Hepatic stellate cell (primary cell): ENCODE measurements around the gene FBXW8.

Experiments
- DNase-seq: peaks from one replicate; pipeline ENCODE4 v3.0.0; 2011; ENCODE audit warnings: low spot score

FBXW8 gene, protein sequence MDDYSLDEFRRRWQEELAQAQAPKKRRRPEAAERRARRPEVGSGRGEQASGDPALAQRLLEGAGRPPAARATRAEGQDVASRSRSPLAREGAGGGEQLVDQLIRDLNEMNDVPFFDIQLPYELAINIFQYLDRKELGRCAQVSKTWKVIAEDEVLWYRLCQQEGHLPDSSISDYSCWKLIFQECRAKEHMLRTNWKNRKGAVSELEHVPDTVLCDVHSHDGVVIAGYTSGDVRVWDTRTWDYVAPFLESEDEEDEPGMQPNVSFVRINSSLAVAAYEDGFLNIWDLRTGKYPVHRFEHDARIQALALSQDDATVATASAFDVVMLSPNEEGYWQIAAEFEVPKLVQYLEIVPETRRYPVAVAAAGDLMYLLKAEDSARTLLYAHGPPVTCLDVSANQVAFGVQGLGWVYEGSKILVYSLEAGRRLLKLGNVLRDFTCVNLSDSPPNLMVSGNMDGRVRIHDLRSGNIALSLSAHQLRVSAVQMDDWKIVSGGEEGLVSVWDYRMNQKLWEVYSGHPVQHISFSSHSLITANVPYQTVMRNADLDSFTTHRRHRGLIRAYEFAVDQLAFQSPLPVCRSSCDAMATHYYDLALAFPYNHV

DNA sequence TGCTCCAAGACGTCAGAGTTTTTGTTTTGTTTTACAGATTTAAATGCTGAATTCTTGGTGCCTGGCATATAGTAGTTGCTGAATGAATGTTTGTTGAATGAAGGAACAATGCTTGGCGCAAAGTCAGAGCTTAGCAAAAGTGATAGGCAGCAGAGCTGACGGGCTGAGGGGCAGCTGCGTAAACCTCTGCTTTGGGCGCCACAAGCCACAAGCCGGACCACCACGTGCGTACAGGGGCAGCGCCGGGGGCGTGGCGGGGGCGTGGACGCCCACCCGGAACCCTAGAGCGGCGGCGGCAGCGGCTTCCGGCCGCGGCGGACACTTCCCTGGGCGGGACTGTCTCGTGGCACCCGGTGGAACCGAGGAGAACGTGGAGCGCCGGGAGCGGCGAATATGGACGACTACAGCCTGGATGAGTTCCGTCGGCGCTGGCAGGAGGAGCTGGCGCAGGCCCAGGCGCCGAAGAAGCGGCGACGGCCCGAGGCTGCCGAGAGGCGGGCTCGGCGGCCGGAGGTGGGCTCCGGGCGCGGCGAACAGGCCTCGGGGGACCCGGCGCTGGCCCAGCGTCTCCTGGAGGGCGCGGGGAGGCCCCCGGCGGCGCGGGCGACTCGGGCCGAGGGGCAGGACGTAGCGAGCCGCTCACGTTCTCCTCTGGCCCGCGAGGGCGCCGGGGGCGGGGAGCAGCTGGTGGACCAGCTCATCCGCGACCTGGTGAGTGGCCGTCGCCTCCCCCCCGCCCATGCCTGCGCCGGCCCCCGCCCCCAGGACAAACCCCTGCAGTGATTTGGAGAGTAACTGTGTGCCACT is at the start of gene FBXW8:
Gene FBXW8, plus strand, starts transcription at position 306 of the 807 bp plus-strand sequence. Its CDS starts 88 bp downstream, at position 394.
- DNase-seq, result peak; percentile 82

DNA sequence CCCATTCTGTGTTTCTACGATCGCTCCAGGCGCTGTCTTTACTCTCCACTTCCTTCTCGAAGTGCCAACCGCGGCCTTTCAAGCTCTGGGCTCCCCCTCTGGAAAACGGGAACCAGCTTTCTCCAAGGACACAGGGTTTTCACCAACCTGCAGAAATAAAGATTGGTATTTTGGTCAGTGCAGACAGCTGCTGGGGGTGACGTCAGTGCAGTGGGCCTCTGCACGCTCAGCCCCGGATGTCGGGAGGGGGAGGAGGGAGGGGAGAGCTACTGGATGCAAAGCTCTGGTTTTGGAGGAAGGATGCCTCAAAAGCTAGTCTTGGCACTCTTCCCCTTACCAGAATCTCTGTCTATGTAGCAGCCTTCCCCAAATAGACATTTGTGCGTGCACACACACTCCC is 49.4 kb upstream of the FBXW8 start:
- peak; percentile 91 for DNase-seq

DNA sequence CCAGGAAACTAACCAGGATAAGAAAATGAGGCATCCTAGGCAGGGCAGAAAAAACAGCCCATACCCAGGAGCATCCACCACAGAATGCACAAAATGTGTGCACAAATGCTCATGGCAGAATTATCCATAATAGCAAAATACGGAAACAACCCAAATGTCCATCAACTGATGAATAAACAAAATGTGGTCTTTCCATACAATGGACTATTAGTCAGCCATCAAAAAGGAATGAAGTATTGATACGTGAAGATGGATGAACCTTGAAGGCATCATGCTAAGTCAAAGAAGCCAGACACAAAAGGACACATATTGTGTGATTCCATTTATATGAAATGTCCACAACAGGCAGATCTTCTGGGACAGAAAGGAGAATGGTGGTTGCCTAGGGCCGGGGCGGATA is 48.6 kb upstream of the FBXW8 start:
- no peak for DNase-seq

DNA sequence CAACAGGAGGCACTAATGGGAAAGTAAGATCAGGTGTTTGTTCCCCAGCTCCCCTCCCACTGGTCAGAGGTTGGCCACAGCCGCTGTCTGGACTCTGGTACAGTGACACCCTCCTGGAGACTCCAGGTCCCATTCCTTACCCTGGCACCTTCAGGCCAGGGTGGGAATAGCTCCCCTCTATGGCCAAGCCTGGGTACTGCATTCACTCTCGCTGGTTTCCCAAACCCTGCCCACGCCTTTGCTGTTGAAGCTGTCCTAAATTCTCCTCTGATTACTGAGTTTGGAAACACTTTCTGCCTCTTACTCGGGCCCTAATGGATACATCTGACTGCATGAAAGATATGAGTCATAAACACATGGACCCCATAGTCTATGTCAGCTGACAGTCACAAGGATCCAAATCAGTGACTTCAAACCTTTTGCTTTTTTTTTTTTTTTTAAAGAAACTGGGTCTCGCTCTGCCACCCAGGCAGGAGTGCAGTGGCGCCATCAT is 47.4 kb upstream of the FBXW8 start:
- DNase-seq, result no peak

DNA sequence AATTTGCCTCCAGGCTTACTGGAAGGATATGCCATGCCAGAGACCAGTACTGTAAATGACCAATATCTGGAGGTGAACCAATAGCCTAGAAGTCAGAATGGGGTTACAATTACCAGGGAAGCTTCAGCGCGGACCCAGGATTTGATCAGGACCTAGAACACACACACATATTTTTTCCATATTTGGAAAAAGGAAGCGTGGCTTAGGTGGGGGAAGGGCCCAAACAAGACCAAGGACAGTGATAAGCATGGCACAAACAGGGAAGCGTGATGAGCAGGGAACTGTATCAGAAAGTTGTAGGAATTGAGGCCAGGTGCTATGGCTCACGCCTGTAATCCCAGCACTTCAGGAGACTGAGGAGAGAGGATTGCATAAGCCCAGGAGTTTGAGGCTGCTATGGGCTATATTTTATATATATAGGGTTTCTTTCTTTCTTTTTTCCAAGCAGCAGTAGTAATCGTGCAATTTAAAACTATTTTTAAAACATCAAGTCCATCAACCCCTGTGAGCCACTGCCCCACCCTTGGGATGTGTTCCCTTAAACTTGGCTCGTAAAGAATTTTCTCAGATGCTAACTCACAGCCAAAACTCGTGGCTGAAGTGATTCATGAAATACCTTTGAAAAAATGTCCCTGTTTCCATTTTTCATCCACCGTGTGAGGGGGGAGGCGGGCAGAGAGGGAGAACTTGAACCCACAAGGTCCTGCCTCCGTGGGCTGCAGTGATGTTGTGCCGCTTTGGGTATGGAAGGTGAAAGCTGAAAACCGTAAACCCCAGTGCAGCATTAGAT is 46.2 kb upstream of the FBXW8 start:
- peak; percentile 74 for DNase-seq

DNA sequence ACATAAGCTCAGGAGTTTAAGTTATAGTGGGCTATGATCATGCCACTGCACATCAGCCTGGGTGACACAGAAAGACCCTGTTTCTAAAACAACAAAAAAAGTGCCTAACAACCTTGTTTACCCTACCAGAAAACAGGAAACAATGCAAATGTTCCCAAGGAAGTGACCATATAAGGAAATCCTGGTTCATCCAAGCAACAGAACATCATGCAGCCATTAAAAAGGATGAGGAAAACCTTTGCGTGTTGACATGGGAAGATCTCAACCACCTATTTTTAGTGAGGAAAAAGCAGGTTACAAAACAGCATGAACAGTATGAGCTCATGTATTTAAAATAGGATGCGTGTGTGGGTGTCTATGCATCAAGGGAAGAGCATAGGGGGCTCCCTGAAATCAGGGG is 43.2 kb upstream of the FBXW8 start:
- no peak for DNase-seq

DNA sequence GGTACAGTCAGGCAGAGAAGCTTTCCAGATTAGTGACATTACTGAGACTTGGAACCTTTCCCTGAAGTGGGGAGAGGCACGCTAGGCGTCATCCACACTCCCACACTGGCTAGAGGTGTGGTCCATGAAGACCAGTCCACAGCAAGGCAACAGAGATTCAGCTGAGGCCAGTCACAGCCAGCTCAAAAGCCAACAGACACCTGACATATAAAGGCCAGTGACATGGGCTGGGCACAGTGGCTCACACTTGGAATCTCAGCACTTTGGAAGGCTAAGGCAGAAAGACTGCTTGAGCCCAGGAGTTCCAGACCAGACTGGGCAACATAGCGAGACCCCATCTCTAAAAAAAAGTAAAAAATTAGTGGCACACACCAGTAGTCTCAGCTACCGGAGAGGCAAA is 40.4 kb upstream of the FBXW8 start:
- DNase-seq, result no peak

DNA sequence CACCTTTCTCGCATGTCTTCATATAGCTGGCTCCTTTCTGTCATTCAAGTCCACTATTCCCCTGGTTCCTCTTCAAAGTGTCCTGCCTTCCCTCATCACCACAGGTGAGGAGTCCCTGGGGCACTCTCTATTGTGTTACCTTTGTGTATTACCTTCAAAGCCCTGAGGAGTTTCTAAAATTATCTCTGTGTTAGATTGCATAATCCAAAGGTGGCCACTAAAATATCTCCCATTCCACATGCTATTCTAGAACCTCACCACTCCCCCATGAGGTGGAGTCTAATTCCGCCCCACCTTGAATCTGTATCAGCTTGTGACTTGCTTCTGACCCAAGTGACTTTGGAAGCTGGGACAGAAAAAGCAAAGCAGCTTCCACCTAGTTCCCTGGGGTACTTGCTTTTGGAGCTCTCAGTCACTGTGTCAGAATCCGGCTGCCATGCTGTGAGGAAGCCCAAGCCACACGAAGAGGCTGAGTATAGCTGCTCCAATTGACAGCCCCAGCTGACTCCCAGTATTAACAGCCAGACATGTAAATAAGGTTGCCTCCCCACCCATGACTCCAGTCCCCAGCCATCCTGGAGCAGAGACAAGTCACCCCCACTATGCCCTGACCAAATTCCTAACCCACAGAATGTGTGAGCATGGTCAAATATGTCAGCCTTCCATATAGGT is 36.3 kb upstream of the FBXW8 start:
- DNase-seq, result no peak

DNA sequence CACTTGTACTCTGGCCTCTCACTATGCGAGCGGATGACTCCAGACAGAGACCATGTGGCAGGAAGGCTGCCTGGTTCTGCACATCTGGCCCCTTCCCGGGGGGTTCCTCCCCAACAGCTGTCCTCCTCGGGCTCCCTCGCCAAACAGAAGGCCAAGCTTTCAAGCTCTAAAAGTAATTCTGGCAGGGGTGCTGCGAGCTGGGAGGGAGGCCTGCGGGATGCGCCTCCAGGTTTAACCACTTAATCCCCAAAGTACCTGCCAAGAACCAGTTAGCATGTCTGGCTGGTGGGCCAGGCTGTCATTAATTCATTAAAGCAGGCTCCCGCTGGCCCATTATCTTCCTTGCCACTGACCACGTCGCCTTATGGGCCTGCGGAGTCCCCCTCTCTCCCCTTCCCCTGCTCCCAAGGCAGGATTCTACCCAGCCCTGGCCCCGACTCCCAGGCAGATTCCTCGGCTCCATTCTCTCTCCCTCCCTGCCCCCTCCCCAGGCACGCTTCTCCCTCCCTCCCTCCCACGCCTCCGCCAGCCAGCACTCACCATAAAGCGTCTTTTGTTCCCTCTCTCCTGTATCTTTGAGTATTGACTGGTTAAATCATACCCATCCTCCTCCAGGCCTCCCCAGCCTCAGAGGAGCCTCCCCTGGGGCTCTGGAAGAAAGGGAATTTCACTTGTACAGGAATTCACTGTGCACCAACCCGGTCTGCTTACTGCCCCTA is 34.4 kb upstream of the FBXW8 start:
- no peak for DNase-seq

DNA sequence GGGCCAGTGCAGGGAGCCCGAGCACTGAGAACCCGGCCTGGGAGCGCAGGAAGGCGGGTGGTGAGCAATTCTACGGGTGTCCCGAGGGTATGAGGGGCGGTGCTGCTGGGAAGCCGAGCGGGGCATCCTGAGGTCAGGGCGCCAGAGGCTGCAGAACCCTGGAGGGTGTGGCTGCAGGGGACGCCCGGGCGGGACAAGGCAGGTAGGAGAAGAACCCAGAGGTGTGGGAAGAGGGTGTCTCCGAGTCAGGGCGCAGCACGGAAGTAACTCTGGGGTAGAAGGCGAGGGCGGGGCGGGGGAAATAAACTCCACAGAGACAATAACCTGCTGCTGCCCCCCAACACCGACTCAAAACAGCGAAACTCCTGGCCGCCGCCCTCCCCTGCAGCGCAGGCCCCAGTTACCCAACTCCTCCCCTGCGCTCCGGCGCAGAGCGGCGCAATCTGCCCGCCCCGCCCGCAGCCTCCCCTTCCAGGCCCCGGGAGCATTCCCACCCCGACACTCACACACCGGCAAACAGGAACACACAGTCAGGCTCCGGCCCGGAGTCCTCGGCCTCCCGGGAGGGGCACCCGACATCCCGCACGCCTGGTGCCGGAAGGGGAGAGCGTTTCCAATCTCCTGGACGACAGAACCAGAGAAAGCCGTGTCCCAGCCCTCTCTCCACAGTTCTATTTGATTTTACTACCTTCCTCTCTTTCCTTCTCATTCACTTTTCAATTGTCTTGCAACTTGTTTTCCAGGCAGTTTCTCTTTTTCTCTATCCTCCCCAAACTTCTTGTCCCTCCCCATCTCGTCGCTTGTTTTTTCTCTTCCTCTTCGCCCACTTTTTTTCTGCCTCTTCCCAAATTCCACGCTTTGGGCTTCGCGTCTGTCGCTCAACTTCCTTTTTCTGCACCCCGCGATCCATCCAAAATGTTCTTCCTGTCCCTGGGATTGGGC is 31.9 kb upstream of the FBXW8 start:
- peak; percentile 44 for DNase-seq

DNA sequence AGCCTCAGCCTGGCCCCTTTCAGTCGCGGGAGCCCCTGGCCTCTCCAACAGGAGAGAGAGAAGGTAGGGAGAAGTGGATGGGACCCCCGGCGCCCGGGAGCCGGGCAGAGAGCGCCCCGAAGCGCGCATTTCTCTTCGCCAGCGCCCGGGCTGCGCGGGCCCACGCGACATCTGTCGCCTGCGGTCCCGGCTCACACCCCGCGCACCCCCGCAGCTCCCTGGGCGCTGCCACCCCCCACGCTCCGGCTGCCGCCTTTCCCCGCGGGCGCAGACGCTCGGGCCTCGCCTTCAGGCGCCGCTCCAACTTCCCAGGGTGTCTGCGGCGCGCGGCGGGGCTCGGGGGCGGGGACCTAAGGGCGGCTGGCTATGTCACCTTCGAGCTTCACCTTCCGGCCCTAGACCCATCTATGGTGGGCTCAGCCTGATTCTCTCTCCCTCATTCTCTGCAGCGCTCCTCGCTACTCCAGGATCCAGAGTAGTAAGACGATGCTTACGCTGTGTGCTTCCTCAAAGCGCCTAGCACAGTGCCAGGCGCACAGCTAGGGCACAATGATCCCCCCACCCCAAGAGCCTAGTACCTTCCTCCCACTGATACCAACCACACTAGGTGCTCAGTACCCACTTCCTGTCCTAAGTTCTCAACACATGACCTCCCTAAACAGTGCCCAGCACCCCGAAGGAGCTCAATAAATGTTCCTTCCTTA is 31.1 kb upstream of the FBXW8 start:
- DNase-seq, result no peak

DNA sequence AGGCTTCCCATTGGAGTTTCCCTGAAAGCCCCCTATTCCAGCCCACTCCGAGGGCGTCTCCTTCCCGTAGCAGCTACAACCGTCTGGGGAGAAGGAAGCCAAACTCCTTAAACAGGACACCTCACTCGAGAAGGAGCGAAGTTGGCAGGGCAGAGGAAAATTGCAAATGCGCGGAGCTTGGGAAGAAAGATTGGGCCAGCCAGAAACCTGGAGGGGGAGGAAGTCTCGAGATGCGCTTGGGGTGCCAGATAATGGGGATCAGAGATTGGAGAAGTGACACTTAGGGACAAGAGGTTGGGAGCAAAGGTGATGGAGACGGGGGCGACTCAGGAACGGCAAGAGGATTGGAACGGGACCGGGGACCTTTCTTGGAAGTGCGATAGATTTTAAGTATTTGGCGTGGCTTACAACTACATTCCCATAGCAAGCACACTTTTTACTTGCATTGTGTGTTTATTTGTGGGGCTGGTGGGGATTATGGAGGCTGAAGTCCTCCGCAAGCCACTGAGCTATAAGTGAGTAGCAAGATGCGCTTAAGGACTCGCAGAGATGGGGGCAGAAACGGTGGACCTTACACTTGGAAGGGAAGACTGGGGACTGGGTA is 30.4 kb upstream of the FBXW8 start:
- DNase-seq, result no peak

DNA sequence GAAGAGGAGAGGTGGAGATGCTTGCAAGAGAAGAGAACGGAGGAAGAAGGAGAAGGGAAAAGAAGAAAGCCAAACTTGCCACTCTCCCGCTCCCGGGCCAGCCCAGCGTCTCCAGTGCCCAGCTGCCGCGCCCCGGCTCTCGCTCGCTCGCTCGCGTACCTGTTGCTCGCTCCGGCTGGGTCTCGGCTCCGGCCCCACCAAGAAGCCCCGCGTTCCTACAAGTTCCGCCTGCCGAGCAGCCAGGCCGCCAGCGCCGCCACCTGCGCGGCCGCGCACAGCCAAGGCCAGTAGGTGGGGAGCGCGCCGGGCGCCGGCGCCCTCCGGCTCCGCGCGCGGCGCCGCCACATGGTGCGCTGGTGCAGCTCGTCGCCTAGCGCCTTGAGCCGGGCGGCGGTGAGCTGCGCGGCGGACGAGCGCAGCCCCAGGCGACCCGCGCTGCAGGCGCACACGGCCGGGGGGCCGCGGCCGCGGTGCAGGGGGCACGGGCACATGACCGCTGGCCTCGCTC is 29.9 kb upstream of the FBXW8 start:
- DNase-seq, result peak; percentile 58

DNA sequence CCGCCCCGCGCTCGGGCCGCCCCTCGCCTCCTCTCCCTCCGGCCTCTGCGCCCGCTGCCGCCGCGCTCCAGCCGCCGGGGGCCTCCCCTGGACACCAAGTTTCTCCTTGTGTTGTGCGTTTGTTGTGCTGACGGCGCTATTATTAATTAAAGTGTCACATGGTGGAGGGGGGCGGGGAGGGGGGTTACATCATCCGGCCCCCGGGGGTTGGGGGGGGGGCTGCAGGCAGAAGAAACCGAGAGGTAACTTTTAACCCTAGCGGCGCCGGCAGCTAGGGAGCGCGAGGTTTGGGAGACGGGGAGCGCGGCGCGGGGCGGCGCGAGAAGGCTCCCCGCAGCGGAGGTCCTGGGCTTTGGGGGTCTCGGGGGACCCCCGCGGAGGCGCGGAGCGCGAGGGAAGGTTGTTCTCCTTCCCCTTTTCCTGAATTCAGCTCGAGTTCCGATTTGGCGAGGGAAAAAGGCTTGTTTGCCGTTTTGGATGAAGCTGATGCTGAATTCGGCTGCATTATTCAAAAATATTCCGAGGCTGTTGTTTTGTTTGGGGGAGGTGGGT is 29.3 kb upstream of the FBXW8 start, which contains the start of gene HRK:
Gene HRK, minus strand, starts transcription at position 117 of the 552 bp plus-strand sequence. CDS start 134 bp downstream, outside the sequence.
- DNase-seq, result no peak

DNA sequence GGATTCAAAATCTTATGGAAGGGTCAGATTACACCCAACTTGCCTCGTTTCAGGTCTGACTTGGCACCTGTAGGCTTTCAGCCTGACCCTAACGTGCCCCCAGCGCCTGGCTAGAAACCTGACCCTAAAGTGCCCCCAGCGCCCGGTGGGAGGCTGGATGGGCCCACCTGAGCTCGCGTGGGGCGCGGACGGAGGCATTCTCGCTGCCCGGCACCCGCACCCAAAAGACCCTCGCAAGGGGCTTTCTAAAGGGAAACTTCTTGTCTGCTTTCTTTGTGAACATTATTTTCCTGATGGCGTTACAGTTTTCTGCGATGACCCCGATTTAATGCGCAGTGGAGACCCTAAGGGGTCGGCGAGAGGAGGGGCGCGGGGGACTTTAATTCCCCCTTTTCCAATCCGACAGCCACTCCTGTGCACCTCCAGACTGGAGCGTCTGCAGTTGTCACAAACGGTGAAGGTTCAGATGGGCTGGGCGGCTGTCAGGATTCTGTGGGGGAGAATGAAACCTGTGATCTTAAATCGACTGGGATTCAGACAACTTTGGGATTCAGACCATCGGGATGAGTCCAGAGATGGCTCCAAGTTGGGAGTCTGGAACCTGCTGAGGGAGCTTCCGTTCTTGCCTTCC is 28.8 kb upstream of the FBXW8 start:
- no peak for DNase-seq

DNA sequence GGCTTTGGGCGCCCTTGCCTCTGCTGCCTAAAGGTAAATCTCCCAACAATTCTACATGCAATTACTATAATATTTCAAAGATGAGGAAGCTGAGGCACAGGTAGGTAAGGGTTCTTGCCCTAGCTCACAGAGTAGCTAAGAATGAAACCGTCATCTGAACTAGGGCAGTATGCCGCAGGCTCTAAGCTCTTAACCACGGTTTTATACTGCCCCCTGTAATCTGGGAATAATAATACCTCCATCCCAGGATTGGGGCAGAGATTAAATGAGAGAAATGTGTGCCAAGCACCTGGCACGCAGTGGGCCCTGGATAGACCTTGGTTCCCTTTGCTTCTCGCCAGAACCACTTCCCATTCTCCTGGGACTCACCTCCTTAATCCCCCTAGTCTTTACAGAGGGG is 28.0 kb upstream of the FBXW8 start:
- peak; percentile 67 for DNase-seq

DNA sequence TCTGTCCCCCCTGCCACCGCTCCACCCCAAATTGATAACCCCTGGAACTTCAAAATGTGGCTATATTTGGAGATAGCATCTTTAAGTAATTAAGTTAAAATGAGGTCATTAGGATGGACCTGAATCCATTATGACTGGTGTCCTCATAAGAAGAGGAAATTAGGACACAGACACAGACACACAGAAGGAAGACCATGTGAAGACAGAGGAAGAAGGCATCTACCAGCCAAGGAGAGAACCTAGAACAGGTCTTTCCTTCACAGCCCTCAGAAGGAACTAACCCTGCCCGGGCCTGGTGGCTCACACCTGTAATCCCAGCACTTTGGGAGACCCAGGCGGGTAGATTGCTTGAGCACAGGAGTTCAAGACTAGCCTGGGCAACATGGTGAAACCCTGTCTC is 25.9 kb upstream of the FBXW8 start:
- DNase-seq, result no peak
